GM12878 (cell line): Measurements from ENCODE around the gene PAQR8. TPM values are rescaled to one million over a fixed set of nuclear protein-coding genes. Genes with fewer than 3 reads are reported as not detected.

Experiments used
- ATAC-seq: fragments of 200-7000 bp; cut with Tn5 transposase; 3 replicates; pipeline ENCODE4 v1.9.1; 2020; ENCODE audit warnings: mild to moderate bottlenecking, moderate library complexity
- BruUV-seq: library from RNA; stranded (reverse); fragments of 400-500 nt; replicated peaks from 2 replicates; lab custom pipeline; 2021; lab: Mats Ljungman, UMichigan
- CTCF ChIA-PET: fragments of 300-600 bp; sonication (Branson Sonifier 250); formaldehyde crosslinking; extraction: SDS; loops from one replicate; lab custom pipeline; 2021; ENCODE audit warnings: inconsistent platforms; lab: Yijun Ruan, JAX
- POLR2A ChIA-PET: fragments of 350-600 bp; formaldehyde crosslinking; extraction: SDS; loops from one replicate; lab custom pipeline; 2021; ENCODE audit warnings: inconsistent platforms; lab: Charles Lee
- RAD21 ChIA-PET: fragments of 300-600 bp; sonication (Branson Sonifier 250); formaldehyde crosslinking; loops from one replicate; lab custom pipeline; 2023; ENCODE audit warnings: antibody characterized with exemption; ENCODE audit not compliant: unreplicated experiment; lab: Charles Lee
- SMC1A ChIA-PET: fragments of 300-600 bp; sonication (Branson Sonifier 250); formaldehyde crosslinking; loops from one replicate; lab custom pipeline; 2023; ENCODE audit not compliant: unreplicated experiment, uncharacterized antibody; lab: Charles Lee
- DNase-seq: peaks from one replicate; pipeline ENCODE4 v3.0.0-alpha.2; 2011; ENCODE audit warnings: low read depth, low spot score
- FAIRE-seq: peaks from 3 replicates; lab custom pipeline; 2011; peaks lifted over from hg19 to GRCh38; lab: Jason Lieb, UNC
- H2AFZ ChIP-seq: 2 replicates; pipeline ENCODE4 v1.6.0; 2011; ENCODE audit warnings: low read depth, low read length, control low read depth; ENCODE audit not compliant: control insufficient read depth
- H3K27ac ChIP-seq: 2 replicates; pipeline ENCODE4 v1.5.1; 2011; ENCODE audit warnings: control low read depth; ENCODE audit not compliant: control insufficient read depth, insufficient read depth
- H3K27me3 ChIP-seq, 2 experiments: replicated peaks in 1 of 2; 2 replicates each; pipeline versions ENCODE4 v1.6.0 to v1.6.1; 2011; ENCODE audit warnings: low read length in 1 of 2; ENCODE audit not compliant: control insufficient read depth in 2 of 2, insufficient read depth in 2 of 2
- H3K36me3 ChIP-seq, 2 experiments: 2 replicates each; pipeline ENCODE4 v1.5.1; 2011; ENCODE audit warnings: low read length in 1 of 2; ENCODE audit not compliant: control insufficient read depth in 2 of 2, insufficient read depth in 2 of 2
- H3K4me1 ChIP-seq: 2 replicates; pipeline ENCODE4 v1.6.1; 2011; ENCODE audit warnings: mild to moderate bottlenecking, low read length, moderate library complexity, mixed read lengths; ENCODE audit not compliant: control insufficient read depth, insufficient read depth
- H3K4me2 ChIP-seq: 2 replicates; pipeline ENCODE4 v1.6.0; 2011; ENCODE audit warnings: control low read depth; ENCODE audit not compliant: control insufficient read depth, insufficient read depth
- H3K4me3 ChIP-seq: fragments of 200-600 bp; sonication (generic); 2 replicates; pipeline ENCODE4 v1.5.1; 2016
- H3K79me2 ChIP-seq: 2 replicates; pipeline ENCODE4 v1.6.0; 2011; ENCODE audit warnings: low read length; ENCODE audit not compliant: control insufficient read depth, insufficient read depth
- H3K9ac ChIP-seq: 2 replicates; pipeline ENCODE4 v1.8.0; 2011; ENCODE audit warnings: low read length, control low read depth, mixed read lengths; ENCODE audit not compliant: control insufficient read depth, insufficient read depth
- H3K9me3 ChIP-seq: replicated peaks from 3 replicates; pipeline ENCODE4 v1.5.1; 2011; ENCODE audit warnings: mild to moderate bottlenecking, low read length; ENCODE audit not compliant: control insufficient read depth, insufficient read depth
- H4K20me1 ChIP-seq: 2 replicates; pipeline ENCODE4 v1.6.0; 2011; ENCODE audit not compliant: control insufficient read depth, insufficient read depth
- BRCA1 ChIP-seq: IDR thresholded peaks from 2 replicates; pipeline ENCODE4 v1.6.1; 2011; ENCODE audit warnings: low read depth, low read length, improper control_type of control experiment
- CHD1 ChIP-seq: IDR thresholded peaks from 2 replicates; pipeline ENCODE4 v1.6.1; 2012; ENCODE audit warnings: low read depth, low read length, improper control_type of control experiment
- CHD2 ChIP-seq: IDR thresholded peaks from 2 replicates; pipeline ENCODE4 v1.6.1; 2011; ENCODE audit warnings: low read depth, low read length, improper control_type of control experiment, borderline replicate concordance
- ETV6 ChIP-seq, 2 experiments: fragments of 450-650 bp in 1 of 2; IDR thresholded peaks in 1 of 2; conservative IDR thresholded peaks in 1 of 2; 2 replicates each; pipeline ENCODE4 v1.6.1; 2014; ENCODE audit warnings: antibody characterized with exemption in 1 of 2, borderline replicate concordance in 1 of 2, low read depth in 1 of 2, mild to moderate bottlenecking in 1 of 2, moderate library complexity in 1 of 2
- JUNB ChIP-seq: IDR thresholded peaks from 2 replicates; pipeline ENCODE4 v1.6.1; 2016; ENCODE audit warnings: antibody characterized with exemption, mild to moderate bottlenecking
- MTA2 ChIP-seq: fragments of 450-650 bp; IDR thresholded peaks from 2 replicates; pipeline ENCODE4 v1.6.1; 2016; ENCODE audit warnings: low read depth, mild to moderate bottlenecking, moderate library complexity
- MTA3 ChIP-seq: IDR thresholded peaks from 2 replicates; pipeline ENCODE4 v1.6.1; 2012; ENCODE audit warnings: low read length, inconsistent platforms, borderline replicate concordance
- SIN3A ChIP-seq: IDR thresholded peaks from 2 replicates; pipeline ENCODE4 v1.6.1; 2012; ENCODE audit warnings: low read depth, low read length, improper control_type of control experiment
- SREBF2 ChIP-seq: IDR thresholded peaks from 2 replicates; pipeline ENCODE4 v1.6.1; 2012; ENCODE audit warnings: mild to moderate bottlenecking, low read length
- WGBS: methylation state at CpG from one replicate; pipeline ENCODE4 v1.1.6; 2016; ENCODE audit warnings: low lambda C conversion rate; ENCODE audit not compliant: insufficient replicate concordance, insufficient coverage; ENCODE audit errors: missing lambda C conversion rate; 5-methylcytosine and 5-hydroxymethylcytosine counted together
- in situ Hi-C: fragments of 300-500 bp; cut with MboI; formaldehyde crosslinking; loops from 9 replicates; pipeline ENCODE4 v1.14.3; 2018; ENCODE audit warnings: mixed read lengths
- intact Hi-C: fragments of 100-400 bp; cut with micrococcal nuclease; formaldehyde crosslinking; loops from one replicate; pipeline ENCODE4 v1.14.2; 2022; ENCODE audit not compliant: unreplicated experiment
- polyA plus RNA-seq, 11 experiments: library from polyadenylated mRNA; depleted of rRNA in 4 of 11; unstranded in 6 of 11; stranded (reverse) in 5 of 11; fragments of >200 nt; fragmentation: Nextera tagmentation in 4 of 11; fragmentation: Illumina TruSeq in 1 of 11; extraction: Ambion mirVana in 4 of 11; extraction: Trizol in 1 of 11; gene quantifications; 1 replicate in 1 of 11; 2 replicates in 10 of 11; pipeline versions ENCODE4 v1.2.1 to v1.2.3, GENCODE V29; 2011 to 2016; ENCODE audit warnings: inconsistent platforms in 2 of 11, missing spikeins in 2 of 11, low read depth in 1 of 11
- total RNA-seq, 4 experiments: library from RNA; depleted of rRNA in 3 of 4; stranded (reverse); fragments of >200 nt in 3 of 4; fragmentation: Illumina TruSeq in 1 of 4; extraction: Trizol in 1 of 4; gene quantifications; 2 replicates each; pipeline versions ENCODE4 v1.2.1 to v1.2.3, GENCODE V29; 2013 to 2021
- TF ChIP-seq, protein P1 (sequence below): fragments of 450-650 bp; IDR thresholded peaks from 2 replicates; pipeline ENCODE4 v1.6.1; 2018; ENCODE audit warnings: mild to moderate bottlenecking, low read depth, moderate library complexity; ENCODE audit not compliant: partially characterized antibody
- TF ChIP-seq, protein P2 (sequence below): fragments of 450-650 bp; formaldehyde crosslinking; IDR thresholded peaks from 2 replicates; pipeline ENCODE4 v1.5.0; 2022; ENCODE audit warnings: mild to moderate bottlenecking, missing genetic modification characterization
- TF ChIP-seq, protein P3 (sequence below): IDR thresholded peaks from 2 replicates; pipeline ENCODE4 v1.6.1; 2012; ENCODE audit warnings: low read length, inconsistent platforms

The PAQR8 gene
- total and polyA plus RNA-seq, 10 of the 15 experiments (the other 5 are each of a cell fraction or from before 2014, with no cell fraction given) = 3.9 to 22.4 (median 14.6) TPM

DNA sequence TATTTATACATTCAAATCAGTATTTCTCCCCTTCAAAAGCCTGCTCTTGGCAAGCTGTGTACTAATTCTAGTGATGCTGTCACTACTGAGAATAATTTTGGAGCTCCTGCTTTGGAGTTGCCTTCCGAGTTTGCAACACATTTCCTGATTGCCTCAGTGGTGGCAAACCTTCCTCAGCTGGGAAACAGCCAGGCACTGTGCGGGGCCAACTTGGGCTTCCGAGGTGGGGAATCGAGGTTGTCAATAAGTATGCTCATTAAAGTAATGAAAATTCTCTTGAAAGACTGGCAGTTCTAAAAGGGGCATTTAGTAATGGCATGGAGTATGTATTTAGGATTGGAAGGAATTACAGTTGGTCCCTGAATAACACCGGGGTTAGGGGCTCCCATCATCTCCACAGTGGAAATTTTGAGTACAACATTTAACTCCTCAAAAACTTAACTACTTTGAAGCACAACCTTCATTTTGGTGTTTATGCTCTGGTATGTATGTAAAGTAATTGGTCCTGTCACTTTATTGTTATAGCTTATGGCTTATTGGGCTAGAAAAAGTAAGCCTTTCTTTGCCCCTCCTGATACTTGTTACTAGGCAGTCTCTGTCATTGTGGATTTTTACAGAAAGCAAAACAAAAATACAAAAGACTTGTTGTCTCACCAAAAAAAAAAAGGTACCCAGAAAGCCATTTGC is 2.7 kb downstream of the PAQR8 start:
- H2AFZ ChIP-seq = no peak overlapping the region
- DNase-seq (no peak), ATAC-seq (no peak), FAIRE-seq (no peak)
- intact Hi-C loops = no loop called here
- H3K27ac ChIP-seq = no peak overlapping the region
- ChIA-PET POLR2A (interaction anchor here (0.6 to 7.6 kb wide), 7 partner anchors 9 to 80 kb away, joined by 3 to 79 read pairs (median 7); partner anchors contain the start of gene MCM3), CTCF (interaction anchor here (1.0 to 8.8 kb wide), 15 partner anchors 9 to 101 kb away, joined by 3 to 110 read pairs (median 5); partner anchors contain the start of genes EFHC1 and MCM3), SMC1A (interaction anchor here (0.6 to 8.3 kb wide), 16 partner anchors 10 to 903 kb away, joined by 3 to 112 read pairs (median 7); partner anchors contain the start of gene MCM3), RAD21 (interaction anchor here (0.6 to 8.3 kb wide), 14 partner anchors 10 to 299 kb away, joined by 3 to 125 read pairs (median 4); partner anchors contain the start of gene MCM3)
- WGBS = 98% methylated on average over 5 of the region's 5 CpGs
- H3K9ac ChIP-seq = no peak overlapping the region
- H3K27me3 ChIP-seq = no peaks in the 10 kb centered on the region
- H4K20me1 ChIP-seq = no peaks in the 10 kb centered on the region
- BruUV-seq = no TSS peak
- no peaks in the 10 kb centered on the region for H3K9me3 ChIP-seq
- H3K4me2 ChIP-seq = peak overlapping the region; percentile 15; the same call in 1 of the 2 replicates
- peaks cover 17% of the 10 kb centered on the region for H3K4me1 ChIP-seq
- no peak for TF ChIP-seq MTA3
- TF ChIP-seq CHD1 = no peak
- no peak for TF ChIP-seq ETV6 (conservative IDR thresholded peaks at IDR 0.05 in 1 of 2, IDR thresholded peaks at IDR 0.05 in 1 of 2; ENCODE audit: borderline replicate concordance in 1 of 2, low read depth in 1 of 2)
- TF ChIP-seq, protein P1, sequence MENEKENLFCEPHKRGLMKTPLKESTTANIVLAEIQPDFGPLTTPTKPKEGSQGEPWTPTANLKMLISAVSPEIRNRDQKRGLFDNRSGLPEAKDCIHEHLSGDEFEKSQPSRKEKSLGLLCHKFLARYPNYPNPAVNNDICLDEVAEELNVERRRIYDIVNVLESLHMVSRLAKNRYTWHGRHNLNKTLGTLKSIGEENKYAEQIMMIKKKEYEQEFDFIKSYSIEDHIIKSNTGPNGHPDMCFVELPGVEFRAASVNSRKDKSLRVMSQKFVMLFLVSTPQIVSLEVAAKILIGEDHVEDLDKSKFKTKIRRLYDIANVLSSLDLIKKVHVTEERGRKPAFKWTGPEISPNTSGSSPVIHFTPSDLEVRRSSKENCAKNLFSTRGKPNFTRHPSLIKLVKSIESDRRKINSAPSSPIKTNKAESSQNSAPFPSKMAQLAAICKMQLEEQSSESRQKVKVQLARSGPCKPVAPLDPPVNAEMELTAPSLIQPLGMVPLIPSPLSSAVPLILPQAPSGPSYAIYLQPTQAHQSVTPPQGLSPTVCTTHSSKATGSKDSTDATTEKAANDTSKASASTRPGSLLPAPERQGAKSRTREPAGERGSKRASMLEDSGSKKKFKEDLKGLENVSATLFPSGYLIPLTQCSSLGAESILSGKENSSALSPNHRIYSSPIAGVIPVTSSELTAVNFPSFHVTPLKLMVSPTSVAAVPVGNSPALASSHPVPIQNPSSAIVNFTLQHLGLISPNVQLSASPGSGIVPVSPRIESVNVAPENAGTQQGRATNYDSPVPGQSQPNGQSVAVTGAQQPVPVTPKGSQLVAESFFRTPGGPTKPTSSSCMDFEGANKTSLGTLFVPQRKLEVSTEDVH = no peak
- TF ChIP-seq, protein P2, sequence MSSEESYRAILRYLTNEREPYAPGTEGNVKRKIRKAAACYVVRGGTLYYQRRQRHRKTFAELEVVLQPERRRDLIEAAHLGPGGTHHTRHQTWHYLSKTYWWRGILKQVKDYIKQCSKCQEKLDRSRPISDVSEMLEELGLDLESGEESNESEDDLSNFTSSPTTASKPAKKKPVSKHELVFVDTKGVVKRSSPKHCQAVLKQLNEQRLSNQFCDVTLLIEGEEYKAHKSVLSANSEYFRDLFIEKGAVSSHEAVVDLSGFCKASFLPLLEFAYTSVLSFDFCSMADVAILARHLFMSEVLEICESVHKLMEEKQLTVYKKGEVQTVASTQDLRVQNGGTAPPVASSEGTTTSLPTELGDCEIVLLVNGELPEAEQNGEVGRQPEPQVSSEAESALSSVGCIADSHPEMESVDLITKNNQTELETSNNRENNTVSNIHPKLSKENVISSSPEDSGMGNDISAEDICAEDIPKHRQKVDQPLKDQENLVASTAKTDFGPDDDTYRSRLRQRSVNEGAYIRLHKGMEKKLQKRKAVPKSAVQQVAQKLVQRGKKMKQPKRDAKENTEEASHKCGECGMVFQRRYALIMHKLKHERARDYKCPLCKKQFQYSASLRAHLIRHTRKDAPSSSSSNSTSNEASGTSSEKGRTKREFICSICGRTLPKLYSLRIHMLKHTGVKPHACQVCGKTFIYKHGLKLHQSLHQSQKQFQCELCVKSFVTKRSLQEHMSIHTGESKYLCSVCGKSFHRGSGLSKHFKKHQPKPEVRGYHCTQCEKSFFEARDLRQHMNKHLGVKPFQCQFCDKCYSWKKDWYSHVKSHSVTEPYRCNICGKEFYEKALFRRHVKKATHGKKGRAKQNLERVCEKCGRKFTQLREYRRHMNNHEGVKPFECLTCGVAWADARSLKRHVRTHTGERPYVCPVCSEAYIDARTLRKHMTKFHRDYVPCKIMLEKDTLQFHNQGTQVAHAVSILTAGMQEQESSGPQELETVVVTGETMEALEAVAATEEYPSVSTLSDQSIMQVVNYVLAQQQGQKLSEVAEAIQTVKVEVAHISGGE (CRISPR knock-in tag) = no peak
- TF ChIP-seq CHD2 = no peak
- TF ChIP-seq SIN3A = no peak
- TF ChIP-seq SREBF2 = no peak
- TF ChIP-seq, protein P3, sequence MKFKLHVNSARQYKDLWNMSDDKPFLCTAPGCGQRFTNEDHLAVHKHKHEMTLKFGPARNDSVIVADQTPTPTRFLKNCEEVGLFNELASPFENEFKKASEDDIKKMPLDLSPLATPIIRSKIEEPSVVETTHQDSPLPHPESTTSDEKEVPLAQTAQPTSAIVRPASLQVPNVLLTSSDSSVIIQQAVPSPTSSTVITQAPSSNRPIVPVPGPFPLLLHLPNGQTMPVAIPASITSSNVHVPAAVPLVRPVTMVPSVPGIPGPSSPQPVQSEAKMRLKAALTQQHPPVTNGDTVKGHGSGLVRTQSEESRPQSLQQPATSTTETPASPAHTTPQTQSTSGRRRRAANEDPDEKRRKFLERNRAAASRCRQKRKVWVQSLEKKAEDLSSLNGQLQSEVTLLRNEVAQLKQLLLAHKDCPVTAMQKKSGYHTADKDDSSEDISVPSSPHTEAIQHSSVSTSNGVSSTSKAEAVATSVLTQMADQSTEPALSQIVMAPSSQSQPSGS = no peak
- TF ChIP-seq MTA2 = no peak
- TF ChIP-seq BRCA1 = no peak
- TF ChIP-seq JUNB = no peak
- in situ Hi-C loops = no loop called here
- peaks cover 2 to 5% of the 10 kb centered on the region in 2 experiments; a peak in 2 of 4 replicates for H3K36me3 ChIP-seq
- H3K4me3 ChIP-seq = 0 out of 2 replicates have a peak overlapping the region, but pooled peaks have one; percentile 13
- H3K79me2 ChIP-seq = peaks cover 37% of the 10 kb centered on the region
